ENCODE measurements around the gene NTRK3.

DNA sequence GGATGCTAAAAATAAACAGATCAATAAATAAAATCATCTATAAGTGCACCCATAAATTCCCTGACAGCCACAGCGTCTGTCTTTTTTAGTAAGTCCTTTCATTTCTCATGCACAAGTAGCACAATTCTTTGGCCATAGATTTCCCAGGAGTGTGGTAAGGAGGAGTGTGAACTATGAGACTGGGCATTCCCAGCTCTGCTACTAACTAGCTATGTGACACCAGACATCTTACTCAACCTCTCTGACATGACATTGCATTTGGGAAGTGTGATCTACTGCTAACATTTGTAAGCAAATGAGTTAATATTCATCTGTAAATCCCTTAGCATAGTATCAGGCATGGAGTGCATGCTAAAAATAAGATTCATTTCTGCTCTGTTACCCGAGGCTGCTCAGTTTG lies 301.7 kb downstream of the NTRK3 start:
- TF ChIP-seq, protein P1, sequence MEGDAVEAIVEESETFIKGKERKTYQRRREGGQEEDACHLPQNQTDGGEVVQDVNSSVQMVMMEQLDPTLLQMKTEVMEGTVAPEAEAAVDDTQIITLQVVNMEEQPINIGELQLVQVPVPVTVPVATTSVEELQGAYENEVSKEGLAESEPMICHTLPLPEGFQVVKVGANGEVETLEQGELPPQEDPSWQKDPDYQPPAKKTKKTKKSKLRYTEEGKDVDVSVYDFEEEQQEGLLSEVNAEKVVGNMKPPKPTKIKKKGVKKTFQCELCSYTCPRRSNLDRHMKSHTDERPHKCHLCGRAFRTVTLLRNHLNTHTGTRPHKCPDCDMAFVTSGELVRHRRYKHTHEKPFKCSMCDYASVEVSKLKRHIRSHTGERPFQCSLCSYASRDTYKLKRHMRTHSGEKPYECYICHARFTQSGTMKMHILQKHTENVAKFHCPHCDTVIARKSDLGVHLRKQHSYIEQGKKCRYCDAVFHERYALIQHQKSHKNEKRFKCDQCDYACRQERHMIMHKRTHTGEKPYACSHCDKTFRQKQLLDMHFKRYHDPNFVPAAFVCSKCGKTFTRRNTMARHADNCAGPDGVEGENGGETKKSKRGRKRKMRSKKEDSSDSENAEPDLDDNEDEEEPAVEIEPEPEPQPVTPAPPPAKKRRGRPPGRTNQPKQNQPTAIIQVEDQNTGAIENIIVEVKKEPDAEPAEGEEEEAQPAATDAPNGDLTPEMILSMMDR (IDR thresholded peaks at IDR 0.05 in 8 of 11, conservative IDR thresholded peaks at IDR 0.05 in 3 of 11): no peak
- TF ChIP-seq POLR2AphosphoS5 (IDR thresholded peaks at IDR 0.05) (no peak), POLR2A (IDR thresholded peaks at IDR 0.05) (no peak)
